PFSK-1 (cell line): ENCODE measurements around the gene ADGRG7.

Source experiments
- FOXP2 ChIP-seq: optimal IDR thresholded peaks from 2 replicates; pipeline ENCODE3; 2011; ENCODE audit warnings: borderline replicate concordance, control low read depth, inconsistent platforms; ENCODE audit not compliant: insufficient read depth; ENCODE audit errors: extremely low read length, extremely low read depth
- POLR2AphosphoS5 ChIP-seq: IDR thresholded peaks from 2 replicates; pipeline ENCODE4 v1.6.1; 2012; ENCODE audit warnings: low read depth, mild to moderate bottlenecking, control low read depth, low read length, moderate library complexity
- REST ChIP-seq, 2 experiments: IDR thresholded peaks; 2 replicates each; pipeline versions ENCODE4 v1.6.1 to v1.8.0; 2011 to 2012; ENCODE audit warnings: low read depth in 2 of 2, low read length in 2 of 2, control low read depth in 1 of 2, inconsistent platforms in 1 of 2, mild to moderate bottlenecking in 1 of 2, moderate library complexity in 1 of 2; ENCODE audit not compliant: insufficient read depth in 1 of 2
- SIN3A ChIP-seq: IDR thresholded peaks from 2 replicates; pipeline ENCODE4 v1.6.1; 2012; ENCODE audit warnings: mild to moderate bottlenecking, low read length, moderate library complexity, borderline replicate concordance; ENCODE audit not compliant: insufficient read depth
- TAF1 ChIP-seq: IDR thresholded peaks from 2 replicates; pipeline ENCODE4 v1.6.1; 2012; ENCODE audit warnings: low read length, control low read depth, borderline replicate concordance; ENCODE audit not compliant: insufficient read depth

ADGRG7 gene

GRCh38 chr3:100681496-100681895, 72.1 kb downstream of the ADGRG7 start:
- TF ChIP-seq FOXP2, result no peak
- TF ChIP-seq POLR2AphosphoS5, result no peak
- TF ChIP-seq TAF1, result no peak
- TF ChIP-seq SIN3A, result no peak
- TF ChIP-seq REST (IDR thresholded peaks at IDR 0.05; ENCODE audit: insufficient read depth in 1 of 2, low read depth in 2 of 2, low read length in 2 of 2), result no peak

GRCh38 chr3:100682056-100682853, 72.9 kb downstream of the ADGRG7 start:
- TF ChIP-seq REST (IDR thresholded peaks at IDR 0.05; ENCODE audit: insufficient read depth in 1 of 2, low read depth in 2 of 2, low read length in 2 of 2) (no peak), FOXP2 (no peak), POLR2AphosphoS5 (no peak), SIN3A (no peak), TAF1 (no peak)

GRCh38 chr3:100682854-100683760, 73.7 kb downstream of the ADGRG7 start:
- TF ChIP-seq FOXP2 (no peak), POLR2AphosphoS5 (no peak), TAF1 (no peak), SIN3A (no peak), REST (IDR thresholded peaks at IDR 0.05; ENCODE audit: insufficient read depth in 1 of 2, low read depth in 2 of 2, low read length in 2 of 2) (no peak)

- TF ChIP-seq REST (IDR thresholded peaks at IDR 0.05; ENCODE audit: insufficient read depth in 1 of 2, low read depth in 2 of 2, low read length in 2 of 2) (no peak), SIN3A (no peak)
Measured at GRCh38 chr3:100693225-100693624, 83.8 kb downstream of the ADGRG7 start.
